Hepatocyte (in vitro differentiated cells): ENCODE measurements around the gene BACE1. TPM values are rescaled to one million over a fixed set of nuclear protein-coding genes. Genes with fewer than 3 reads are reported as not detected.

ENCODE experiments used
- DNase-seq: peaks from one replicate; pipeline ENCODE4 v3.0.0-alpha.2; 2016; ENCODE audit warnings: low spot score
- H2AFZ ChIP-seq: fragments of 200-600 bp; sonication (generic); 2 replicates; pipeline ENCODE4 v1.6.0; 2016; ENCODE audit warnings: antibody characterized with exemption, mild to moderate bottlenecking
- H3K27ac ChIP-seq: fragments of 200-600 bp; sonication (generic); 2 replicates; pipeline ENCODE4 v1.5.1; 2016; ENCODE audit warnings: mild to moderate bottlenecking
- H3K27me3 ChIP-seq: fragments of 200-600 bp; sonication (generic); 2 replicates; pipeline ENCODE4 v1.6.1; 2016
- H3K36me3 ChIP-seq: fragments of 200-600 bp; sonication (generic); replicated peaks from 2 replicates; pipeline ENCODE4 v1.5.1; 2016; ENCODE audit warnings: low read depth; ENCODE audit not compliant: insufficient read depth
- H3K4me1 ChIP-seq: fragments of 200-600 bp; sonication (generic); 2 replicates; pipeline ENCODE4 v1.5.1; 2016; ENCODE audit warnings: mild to moderate bottlenecking, moderate library complexity; ENCODE audit not compliant: insufficient read depth
- H3K4me2 ChIP-seq: fragments of 200-600 bp; sonication (generic); 2 replicates; pipeline ENCODE4 v1.6.0; 2016
- H3K4me3 ChIP-seq: fragments of 200-600 bp; sonication (generic); 2 replicates; pipeline ENCODE4 v1.5.1; 2016; ENCODE audit warnings: mild to moderate bottlenecking
- H3K79me2 ChIP-seq: fragments of 200-600 bp; sonication (generic); 2 replicates; pipeline ENCODE4 v1.6.0; 2017; ENCODE audit warnings: mild to moderate bottlenecking
- H3K9me2 ChIP-seq: fragments of 200-600 bp; sonication (generic); replicated peaks from 2 replicates; pipeline ENCODE4 v1.6.0; 2017; ENCODE audit warnings: mild to moderate bottlenecking; ENCODE audit not compliant: insufficient read depth
- H3K9me3 ChIP-seq: fragments of 200-600 bp; sonication (generic); 2 replicates; pipeline ENCODE4 v1.5.1; 2016; ENCODE audit warnings: low read depth, mild to moderate bottlenecking
- H4K20me1 ChIP-seq: fragments of 200-600 bp; sonication (generic); 2 replicates; pipeline ENCODE4 v1.6.0; 2016; ENCODE audit warnings: mild to moderate bottlenecking; ENCODE audit not compliant: insufficient read depth, poor library complexity, severe bottlenecking
- EZH2 ChIP-seq: fragments of 200-600 bp; sonication (generic); IDR thresholded peaks from 2 replicates; pipeline ENCODE4 v1.6.1; 2016; ENCODE audit warnings: antibody characterized with exemption, mild to moderate bottlenecking, borderline replicate concordance
- EZH2phosphoT487 ChIP-seq: fragments of 200-600 bp; sonication (generic); IDR thresholded peaks from one replicate; pipeline ENCODE4 v1.6.1; 2018; ENCODE audit warnings: antibody characterized with exemption, mild to moderate bottlenecking, low read depth, moderate library complexity; ENCODE audit not compliant: unreplicated experiment, severe bottlenecking
- WGBS: methylation state at CpG from one replicate; pipeline ENCODE4 v1.1.6; 2016; ENCODE audit warnings: low lambda C conversion rate; ENCODE audit errors: missing lambda C conversion rate; 5-methylcytosine and 5-hydroxymethylcytosine counted together
- polyA plus RNA-seq: library from polyadenylated mRNA; unstranded; fragments of >200 nt; fragmentation: Nextera tagmentation; extraction: Ambion mirVana; gene quantifications from 2 replicates; pipeline ENCODE4 v1.2.1, GENCODE V29; 2016
- total RNA-seq: library from RNA; depleted of rRNA; stranded (reverse); fragments of >200 nt; gene quantifications from 2 replicates; pipeline ENCODE4 v1.2.3, GENCODE V29; 2014
- TF ChIP-seq, protein P1 (sequence below): fragments of 200-600 bp; sonication (generic); IDR thresholded peaks from 2 replicates; pipeline ENCODE4 v1.5.1; 2016; ENCODE audit warnings: antibody characterized with exemption, mild to moderate bottlenecking; ENCODE audit not compliant: poor library complexity

BACE1 gene
- total and polyA plus RNA-seq, 2 experiments from 2014 or later, result 17.5 to 22.6 TPM

DNA sequence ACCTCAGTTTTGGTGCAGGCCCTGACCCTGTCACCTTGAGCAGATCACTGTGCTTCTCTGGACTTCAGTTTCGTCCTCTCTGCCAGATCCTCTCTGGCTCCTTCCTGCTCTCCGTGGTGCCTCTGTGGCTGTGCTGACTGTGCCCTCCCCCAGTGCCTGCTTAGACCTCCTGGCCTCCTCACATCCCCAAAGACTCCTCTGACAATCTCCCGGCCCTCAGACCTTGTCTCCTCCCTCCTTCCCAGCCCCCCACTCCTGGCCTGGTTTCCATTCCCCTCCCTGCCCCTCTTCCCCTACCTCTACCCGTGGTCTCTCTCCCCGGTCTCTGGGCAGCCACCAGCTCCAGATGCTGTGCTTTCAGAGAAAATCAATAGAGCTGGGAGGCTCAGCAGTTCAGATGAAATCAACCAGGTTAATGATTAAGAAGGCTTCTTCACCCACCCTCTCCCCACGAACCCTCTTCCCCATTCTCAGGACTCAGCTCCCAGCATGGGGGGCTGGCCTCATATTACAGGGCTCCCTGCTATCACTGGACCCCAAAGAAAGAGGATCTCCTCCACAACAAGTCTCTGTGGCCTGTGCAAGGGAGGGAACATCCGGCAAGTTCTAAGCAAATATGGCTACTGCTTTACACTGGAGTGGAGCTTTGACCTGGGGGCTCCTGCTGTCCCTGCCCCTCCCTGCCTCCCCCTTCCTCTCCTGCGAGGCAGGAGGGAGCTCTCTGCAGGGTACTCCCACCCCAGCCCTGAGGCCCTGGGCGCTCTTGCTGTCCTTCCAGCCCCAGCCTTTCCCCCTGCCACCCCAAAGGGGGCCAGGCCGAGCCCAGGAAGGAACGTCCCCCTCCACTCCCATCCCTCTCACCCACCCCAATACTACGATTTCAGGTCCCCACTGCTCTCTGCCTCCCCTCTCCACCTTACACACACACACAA, 16.4 kb downstream of the BACE1 start:
- Histone ChIP-seq H3K4me1 (peaks cover 27% of the 10 kb centered on the region), H3K36me3 (no peaks in the 10 kb centered on the region), H3K79me2 (no peaks in the 10 kb centered on the region), H4K20me1 (no peaks in the 10 kb centered on the region), H3K27ac (peak overlapping the region; percentile 75), H3K4me2 (peak overlapping the region; percentile 69), H3K4me3 (no peak overlapping the region), H3K9me3 (no peaks in the 10 kb centered on the region), H2AFZ (peak overlapping the region; percentile 25), H3K9me2 (no peaks in the 10 kb centered on the region), H3K27me3 (no peaks in the 10 kb centered on the region)
- TF ChIP-seq EZH2phosphoT487 (no peak), EZH2 (no peak)
- TF ChIP-seq, protein P1, sequence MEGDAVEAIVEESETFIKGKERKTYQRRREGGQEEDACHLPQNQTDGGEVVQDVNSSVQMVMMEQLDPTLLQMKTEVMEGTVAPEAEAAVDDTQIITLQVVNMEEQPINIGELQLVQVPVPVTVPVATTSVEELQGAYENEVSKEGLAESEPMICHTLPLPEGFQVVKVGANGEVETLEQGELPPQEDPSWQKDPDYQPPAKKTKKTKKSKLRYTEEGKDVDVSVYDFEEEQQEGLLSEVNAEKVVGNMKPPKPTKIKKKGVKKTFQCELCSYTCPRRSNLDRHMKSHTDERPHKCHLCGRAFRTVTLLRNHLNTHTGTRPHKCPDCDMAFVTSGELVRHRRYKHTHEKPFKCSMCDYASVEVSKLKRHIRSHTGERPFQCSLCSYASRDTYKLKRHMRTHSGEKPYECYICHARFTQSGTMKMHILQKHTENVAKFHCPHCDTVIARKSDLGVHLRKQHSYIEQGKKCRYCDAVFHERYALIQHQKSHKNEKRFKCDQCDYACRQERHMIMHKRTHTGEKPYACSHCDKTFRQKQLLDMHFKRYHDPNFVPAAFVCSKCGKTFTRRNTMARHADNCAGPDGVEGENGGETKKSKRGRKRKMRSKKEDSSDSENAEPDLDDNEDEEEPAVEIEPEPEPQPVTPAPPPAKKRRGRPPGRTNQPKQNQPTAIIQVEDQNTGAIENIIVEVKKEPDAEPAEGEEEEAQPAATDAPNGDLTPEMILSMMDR, result no peak
- 38% methylated on average over 10 of the region's 12 CpGs for WGBS
- DNase-seq, result peak; percentile 38

DNA sequence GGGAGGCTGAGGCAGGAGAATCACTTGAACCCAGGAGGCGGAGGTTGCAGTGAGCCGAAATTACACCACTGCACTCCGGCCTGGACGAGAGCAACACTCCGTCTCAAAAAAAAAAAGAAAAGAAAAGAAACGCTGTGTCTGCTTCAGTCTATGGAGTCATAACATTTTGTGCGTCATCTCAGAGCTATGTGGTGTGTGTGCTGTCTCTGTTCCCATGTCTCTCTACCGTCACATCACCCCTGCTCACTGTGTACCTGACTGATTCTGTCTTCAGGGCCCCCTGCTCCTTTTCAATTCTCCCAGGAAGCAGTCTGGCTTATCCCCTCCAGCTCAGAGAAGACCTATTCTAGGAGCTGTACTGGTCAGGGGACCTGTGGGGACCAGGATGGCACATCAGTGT, 17.9 kb downstream of the BACE1 start:
- Histone ChIP-seq H3K27ac (no peak overlapping the region), H3K27me3 (no peaks in the 10 kb centered on the region), H3K4me2 (no peak overlapping the region), H3K9me2 (no peaks in the 10 kb centered on the region), H3K36me3 (no peaks in the 10 kb centered on the region), H4K20me1 (no peaks in the 10 kb centered on the region), H3K4me3 (no peak overlapping the region), H2AFZ (no peak overlapping the region), H3K79me2 (no peaks in the 10 kb centered on the region), H3K4me1 (peaks cover 27% of the 10 kb centered on the region), H3K9me3 (no peaks in the 10 kb centered on the region)
- DNase-seq, result no peak
- TF ChIP-seq EZH2phosphoT487 (no peak), EZH2 (no peak)
- WGBS, result 97% methylated on average over 8 of the region's 8 CpGs

- Histone ChIP-seq H3K4me1 (peaks cover 27% of the 10 kb centered on the region), H3K27ac (no peak overlapping the region)
Observed at GRCh38 chr11:117296881-117297280, 19.2 kb downstream of the BACE1 start.

More at GRCh38 chr11:117296881-117297280, 19.2 kb downstream of the BACE1 start:
- no peaks in the 10 kb centered on the region for H3K79me2 ChIP-seq
- no peaks in the 10 kb centered on the region for H4K20me1 ChIP-seq
- TF ChIP-seq EZH2phosphoT487 (no peak), EZH2 (no peak)
- TF ChIP-seq, protein P1, result no peak
- no peaks in the 10 kb centered on the region for H3K36me3 ChIP-seq
- no peak for DNase-seq
- H3K9me3 ChIP-seq, result no peaks in the 10 kb centered on the region
- no peaks in the 10 kb centered on the region for H3K27me3 ChIP-seq
- no peak overlapping the region for H2AFZ ChIP-seq
- H3K4me2 ChIP-seq, result no peak overlapping the region
- 89% methylated on average over 6 of the region's 6 CpGs for WGBS
- no peak overlapping the region for H3K4me3 ChIP-seq
- H3K9me2 ChIP-seq, result no peaks in the 10 kb centered on the region
